ENCODE measurements around the gene RPS6KA2.

Gene RPS6KA2

DNA sequence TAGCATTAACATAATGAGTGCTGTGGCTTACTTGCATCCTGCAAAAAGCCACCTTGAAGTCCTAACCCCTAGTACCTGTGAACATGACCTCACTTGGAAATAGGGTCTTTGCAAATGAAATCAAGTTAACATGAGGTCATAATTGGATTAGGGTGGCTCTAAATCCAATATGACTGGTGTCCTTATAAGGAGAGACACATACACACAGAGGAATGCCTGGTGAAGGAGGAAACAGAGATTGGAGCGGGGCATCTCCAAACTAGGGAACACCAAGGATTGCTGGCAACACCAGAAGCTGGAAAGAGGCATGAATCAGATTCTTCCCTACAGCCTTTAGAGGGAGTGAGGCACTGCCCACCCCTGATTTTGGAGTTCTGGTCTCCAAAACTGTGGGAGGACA, 17.6 kb upstream of the RPS6KA2 start:
- DNase-seq (ENCODE audit: extremely low spot score), result no peak
- CTCF ChIA-PET, result interaction anchor here (1.7 kb wide), 1 partner anchor 17 kb away, joined by 5 read pairs; the partner anchor contains the start of gene RPS6KA2
- POLR2A ChIA-PET, result no interaction called here
- TF ChIP-seq, protein P1, sequence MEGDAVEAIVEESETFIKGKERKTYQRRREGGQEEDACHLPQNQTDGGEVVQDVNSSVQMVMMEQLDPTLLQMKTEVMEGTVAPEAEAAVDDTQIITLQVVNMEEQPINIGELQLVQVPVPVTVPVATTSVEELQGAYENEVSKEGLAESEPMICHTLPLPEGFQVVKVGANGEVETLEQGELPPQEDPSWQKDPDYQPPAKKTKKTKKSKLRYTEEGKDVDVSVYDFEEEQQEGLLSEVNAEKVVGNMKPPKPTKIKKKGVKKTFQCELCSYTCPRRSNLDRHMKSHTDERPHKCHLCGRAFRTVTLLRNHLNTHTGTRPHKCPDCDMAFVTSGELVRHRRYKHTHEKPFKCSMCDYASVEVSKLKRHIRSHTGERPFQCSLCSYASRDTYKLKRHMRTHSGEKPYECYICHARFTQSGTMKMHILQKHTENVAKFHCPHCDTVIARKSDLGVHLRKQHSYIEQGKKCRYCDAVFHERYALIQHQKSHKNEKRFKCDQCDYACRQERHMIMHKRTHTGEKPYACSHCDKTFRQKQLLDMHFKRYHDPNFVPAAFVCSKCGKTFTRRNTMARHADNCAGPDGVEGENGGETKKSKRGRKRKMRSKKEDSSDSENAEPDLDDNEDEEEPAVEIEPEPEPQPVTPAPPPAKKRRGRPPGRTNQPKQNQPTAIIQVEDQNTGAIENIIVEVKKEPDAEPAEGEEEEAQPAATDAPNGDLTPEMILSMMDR (IDR thresholded peaks at IDR 0.05; ENCODE audit: control extremely low read depth, extremely low read depth, low read depth, missing control alignments), result no peak

DNA sequence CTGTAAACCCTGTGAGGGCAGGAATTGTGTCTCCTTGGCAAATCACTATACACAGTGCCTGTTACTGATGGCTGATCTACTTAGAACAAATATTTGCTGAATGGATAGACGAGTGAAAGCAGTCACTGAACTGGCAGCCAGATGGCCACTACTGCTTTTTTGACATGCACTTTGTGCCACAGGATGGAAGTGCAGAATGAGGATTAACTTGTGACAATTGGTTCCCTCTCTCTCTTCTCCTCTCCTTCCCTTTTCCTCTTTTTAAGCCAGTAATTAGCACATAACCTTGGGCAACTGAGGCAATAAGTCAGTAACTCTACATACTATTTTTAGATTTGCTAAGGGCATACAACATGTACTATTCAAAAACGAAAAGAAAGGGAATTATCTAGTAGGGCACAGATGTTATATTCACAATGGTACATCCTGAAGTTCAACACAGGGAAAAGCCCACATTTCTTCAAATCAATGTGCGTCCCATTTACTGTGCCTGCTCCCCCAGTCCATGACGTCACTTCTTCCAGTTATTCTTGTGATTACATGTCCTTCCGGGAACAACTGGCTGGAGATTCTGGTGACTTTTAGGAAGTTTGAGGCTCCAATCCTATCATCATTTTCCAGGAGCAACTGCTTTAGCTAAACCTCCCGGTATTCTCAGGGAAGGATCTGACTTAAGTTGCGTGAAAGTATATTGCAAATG, 17.0 kb upstream of the RPS6KA2 start:
- TF ChIP-seq, protein P1 (IDR thresholded peaks at IDR 0.05; ENCODE audit: control extremely low read depth, extremely low read depth, low read depth, missing control alignments), result no peak
- DNase-seq (ENCODE audit: extremely low spot score), result no peak
- CTCF ChIA-PET, result no interaction called here
- POLR2A ChIA-PET, result no interaction called here

DNA sequence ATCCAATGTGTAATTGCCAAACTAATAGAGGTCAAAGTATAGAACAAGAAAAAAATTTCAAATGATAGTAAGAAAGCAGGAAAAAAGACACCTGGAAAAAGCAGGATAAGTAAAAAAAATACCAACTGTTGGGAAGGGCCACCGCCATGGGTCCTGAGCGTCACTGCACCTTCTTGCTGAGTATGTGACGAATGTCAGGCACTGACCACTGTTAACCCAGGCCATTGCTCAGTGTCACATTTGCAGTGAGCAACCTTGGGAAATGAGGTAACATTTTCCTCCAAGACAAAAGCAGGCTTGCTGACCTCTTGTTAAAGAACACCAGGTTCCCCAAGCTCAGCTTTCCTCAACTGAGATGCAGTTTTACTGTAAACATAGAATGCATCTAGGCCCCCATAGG, 15.6 kb upstream of the RPS6KA2 start:
- CTCF ChIA-PET, result interaction anchor here (0.9 kb wide), 1 partner anchor 9 kb away, joined by 4 read pairs; no protein-coding TSS in a partner anchor
- POLR2A ChIA-PET, result no interaction called here

DNA sequence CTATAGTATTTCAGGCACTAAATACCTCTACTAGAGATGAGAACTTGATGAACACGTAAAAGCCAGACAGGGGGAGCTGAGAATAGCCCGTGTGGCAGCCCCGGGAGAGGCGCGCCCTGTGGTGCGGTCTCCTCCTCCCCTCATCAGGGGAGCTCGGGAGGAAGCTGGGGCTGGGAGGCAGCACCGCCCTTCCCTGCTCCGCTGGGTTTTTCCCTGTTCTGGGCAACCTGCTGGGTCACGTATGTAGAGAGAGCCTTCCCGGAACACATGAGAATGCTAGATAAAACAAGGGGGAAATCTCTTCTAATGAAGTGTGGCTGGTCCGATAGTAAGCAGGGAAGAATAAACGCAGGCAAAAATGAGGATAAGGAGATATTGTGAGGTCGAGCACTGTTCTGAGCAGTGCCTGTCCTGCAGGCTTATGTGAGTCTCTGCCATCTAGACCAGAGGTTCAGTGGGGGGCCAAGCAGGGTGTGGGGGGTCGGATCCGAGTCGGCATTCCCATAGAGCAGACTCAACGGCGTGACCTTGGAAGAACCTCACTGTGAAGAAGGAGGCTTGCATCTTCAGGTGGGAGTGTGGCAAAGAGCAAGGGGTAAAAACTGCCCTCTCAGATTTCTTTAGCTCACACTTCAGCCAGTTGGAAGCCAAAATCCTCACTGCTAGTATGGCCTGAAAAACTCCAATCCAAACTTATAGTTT, 13.4 kb upstream of the RPS6KA2 start:
- ChIA-PET POLR2A (no interaction called here), CTCF (interaction anchor here (1.6 kb wide), 1 partner anchor 11 kb away, joined by 4 read pairs; no protein-coding TSS in a partner anchor)
- no peak for DNase-seq (ENCODE audit: extremely low spot score)
- TF ChIP-seq, protein P1 (IDR thresholded peaks at IDR 0.05; ENCODE audit: control extremely low read depth, extremely low read depth, low read depth, missing control alignments), result no peak

More for the DNA sequence above, 15.6 kb upstream of the RPS6KA2 start:
- TF ChIP-seq, protein P1 (IDR thresholded peaks at IDR 0.05; ENCODE audit: control extremely low read depth, extremely low read depth, low read depth, missing control alignments), result no peak
- no peak for DNase-seq (ENCODE audit: extremely low spot score)

DNA sequence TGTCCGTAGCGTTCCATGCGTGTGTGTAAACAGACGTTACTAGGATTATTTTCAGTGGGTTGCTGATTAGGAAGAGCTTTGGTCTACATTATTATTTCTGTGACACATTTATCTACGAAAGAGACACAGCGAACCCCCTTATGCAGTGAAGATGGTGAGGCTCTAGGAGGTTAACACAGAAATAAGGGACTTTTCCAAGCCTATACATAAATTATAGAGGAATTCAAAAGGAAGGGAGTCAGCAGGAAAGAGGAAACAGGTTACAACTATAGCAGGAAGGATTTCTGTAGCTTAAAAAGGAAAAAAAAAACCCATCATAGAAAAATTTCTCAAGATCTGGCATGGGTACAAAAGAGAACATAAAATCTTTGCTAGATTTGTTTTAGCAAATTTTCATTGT, 12.9 kb upstream of the RPS6KA2 start:
- ChIA-PET CTCF (interaction anchor here (1.6 kb wide), 1 partner anchor 10 kb away, joined by 4 read pairs; no protein-coding TSS in a partner anchor), POLR2A (no interaction called here)
- TF ChIP-seq, protein P1 (IDR thresholded peaks at IDR 0.05; ENCODE audit: control extremely low read depth, extremely low read depth, low read depth, missing control alignments), result no peak
- DNase-seq (ENCODE audit: extremely low spot score), result no peak

DNA sequence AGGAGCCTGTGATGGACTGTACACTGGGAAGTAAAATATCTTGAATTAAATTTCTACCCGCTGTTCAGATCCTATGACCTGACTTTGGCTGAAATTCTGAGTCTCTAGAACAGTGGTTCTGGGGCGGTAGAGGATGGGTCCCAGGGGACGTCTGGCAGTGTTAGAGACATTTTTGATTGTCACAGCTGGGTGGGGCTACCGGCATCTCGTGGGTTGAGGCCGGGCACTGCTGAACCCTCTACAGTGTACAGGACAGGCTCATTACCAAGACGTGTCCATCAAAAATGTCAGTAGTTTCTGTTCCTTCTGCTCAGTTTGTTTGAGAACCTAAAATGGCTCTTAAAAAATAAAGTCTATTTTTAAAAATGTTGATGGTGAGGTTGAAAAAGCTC, 11.5 kb upstream of the RPS6KA2 start:
- ChIA-PET POLR2A (no interaction called here), CTCF (interaction anchor here (1.4 kb wide), 1 partner anchor 25 kb away, joined by 3 read pairs; no protein-coding TSS in a partner anchor)
- no peak for DNase-seq (ENCODE audit: extremely low spot score)
- TF ChIP-seq, protein P1 (IDR thresholded peaks at IDR 0.05; ENCODE audit: control extremely low read depth, extremely low read depth, low read depth, missing control alignments), result no peak

All from GM10248 (cell line).